Esophagus squamous epithelium (tissue), 5 donors: ENCODE data around the gene ARFGAP3. TPM values are rescaled to one million over a fixed set of nuclear protein-coding genes. Genes with fewer than 3 reads are reported as not detected.

ENCODE experiments used
- DNase-seq: peaks from one replicate; lab custom pipeline; 2025; lab: John Stamatoyannopoulos, UW
- H3K27ac ChIP-seq, 4 donors: fragments of 200-600 bp; sonication (generic); one replicate each; pipeline ENCODE4 v1.5.1; 2016 to 2019; ENCODE audit warnings: mild to moderate bottlenecking in 1 of 4
- H3K27me3 ChIP-seq, 4 donors: fragments of 200-600 bp; sonication (generic); 1 replicate in 3 of 4; 2 replicates in 1 of 4; pipeline versions ENCODE4 v1.5.1 to v1.6.0; 2017 to 2021; ENCODE audit warnings: antibody characterized with exemption in 1 of 4
- H3K36me3 ChIP-seq, 3 donors: fragments of 200-600 bp; sonication (generic); one replicate each; pipeline ENCODE4 v1.5.1; 2016 to 2019
- H3K4me1 ChIP-seq, 3 donors: fragments of 200-600 bp; sonication (generic); one replicate each; pipeline ENCODE4 v1.5.1; 2017 to 2019
- H3K4me3 ChIP-seq, 4 donors: fragments of 200-600 bp; sonication (generic); 1 replicate in 3 of 4; 2 replicates in 1 of 4; pipeline ENCODE4 v1.5.1; 2016 to 2019; ENCODE audit warnings: mild to moderate bottlenecking in 2 of 4, moderate library complexity in 1 of 4
- H3K9me3 ChIP-seq, 3 donors: fragments of 200-600 bp; sonication (generic); one replicate each; pipeline ENCODE4 v1.5.1; 2016 to 2019
- CTCF ChIP-seq, 6 experiments: fragments of 450-650 bp in 4 of 6; fragments of 200-600 bp in 2 of 6; sonication (generic) in 2 of 6; IDR thresholded peaks; one replicate each; pipeline ENCODE4 v1.5.1; 2016 to 2019; ENCODE audit warnings: antibody characterized with exemption in 6 of 6, mild to moderate bottlenecking in 4 of 6, moderate library complexity in 4 of 6
- POLR2A ChIP-seq, 4 donors: fragments of 450-650 bp; IDR thresholded peaks; one replicate each; pipeline ENCODE4 v1.6.1; 2017; ENCODE audit warnings: antibody characterized with exemption in 4 of 4, mild to moderate bottlenecking in 4 of 4, moderate library complexity in 3 of 4
- WGBS, 2 donors: methylation state at CpG; one replicate each; pipeline ENCODE4 v1.1.5; 2018; 5-methylcytosine and 5-hydroxymethylcytosine counted together
- intact Hi-C: fragments of 100-400 bp; cut with DNase I; formaldehyde crosslinking; loops from one replicate; pipeline ENCODE4 v1.15.0; 2022
- total RNA-seq, 4 donors: library from RNA; depleted of rRNA; stranded (reverse); fragments of >200 nt; gene quantifications; one replicate each; pipeline ENCODE4 v1.1.0, GENCODE V29; 2016
- donor health status: DM: yes; HTN: yes; CAD: no.

Gene ARFGAP3
- total RNA-seq, 4 donors from 2014 or later, result 27.3 to 35.1 (median 30.5) TPM

- intact Hi-C loops, result no loop called here
- peak overlapping the region in 1 of 4 donors; percentile 55 for H3K27ac ChIP-seq
- 47 to 58% methylated on average over 3 to 4 of the region's 4 CpGs for WGBS, 2 donors
Observed at GRCh38 chr22:42844756-42845155, 12.3 kb downstream of the ARFGAP3 start.

GRCh38 chr22:42842658-42843370, 14.3 kb downstream of the ARFGAP3 start:
- H3K36me3 ChIP-seq, result peaks cover 0 to 96% (median 13%) of the 10 kb centered on the region in 3 donors
- TF ChIP-seq CTCF (IDR thresholded peaks at IDR 0.05) (no peak), POLR2A (IDR thresholded peaks at IDR 0.05) (no peak)
- H3K9me3 ChIP-seq, result no peaks in the 10 kb centered on the region
- no peak overlapping the region for H3K4me3 ChIP-seq
- no peak for DNase-seq
- H3K4me1 ChIP-seq, result peaks cover 0 to 6% (median 3%) of the 10 kb centered on the region in 3 donors
- no peaks in the 10 kb centered on the region for H3K27me3 ChIP-seq
- no peak overlapping the region for H3K27ac ChIP-seq
- 93 to 96% methylated on average over 12 to 14 of the region's 14 CpGs for WGBS, 2 donors
- intact Hi-C loops, result no loop called here

More at GRCh38 chr22:42844756-42845155, 12.3 kb downstream of the ARFGAP3 start:
- Histone ChIP-seq H3K36me3 (peaks cover 0 to 78% (median 13%) of the 10 kb centered on the region in 3 donors), H3K9me3 (no peaks in the 10 kb centered on the region), H3K4me3 (no peak overlapping the region), H3K4me1 (peaks cover 0 to 6% (median 3%) of the 10 kb centered on the region in 3 donors), H3K27me3 (no peaks in the 10 kb centered on the region)
- no peak for DNase-seq
- no peak for TF ChIP-seq CTCF (IDR thresholded peaks at IDR 0.05)
- TF ChIP-seq POLR2A (IDR thresholded peaks at IDR 0.05), result no peak

GRCh38 chr22:42841444-42841843, 15.6 kb downstream of the ARFGAP3 start:
- Histone ChIP-seq H3K4me1 (peaks cover 0 to 6% (median 3%) of the 10 kb centered on the region in 3 donors), H3K4me3 (no peak overlapping the region), H3K27ac (no peak overlapping the region), H3K27me3 (no peaks in the 10 kb centered on the region), H3K9me3 (no peaks in the 10 kb centered on the region), H3K36me3 (peaks cover 0 to 94% (median 13%) of the 10 kb centered on the region in 3 donors)
- 49 to 57% methylated on average over 3 of the region's 3 CpGs for WGBS, 2 donors
- intact Hi-C loops, result no loop called here
- TF ChIP-seq POLR2A (IDR thresholded peaks at IDR 0.05), result no peak
- no peak for TF ChIP-seq CTCF (IDR thresholded peaks at IDR 0.05)
- no peak for DNase-seq

- DNase-seq, result no peak
- Histone ChIP-seq H3K9me3 (no peaks in the 10 kb centered on the region), H3K27me3 (no peaks in the 10 kb centered on the region), H3K36me3 (peaks cover 0 to 94% (median 13%) of the 10 kb centered on the region in 3 donors), H3K4me1 (no peaks in the 10 kb centered on the region), H3K4me3 (no peak overlapping the region), H3K27ac (no peak overlapping the region)
- no peak for TF ChIP-seq POLR2A (IDR thresholded peaks at IDR 0.05)
- no peak for TF ChIP-seq CTCF (IDR thresholded peaks at IDR 0.05)
- 83 to 87% methylated on average over 4 of the region's 4 CpGs for WGBS, 2 donors
- intact Hi-C loops, result no loop called here
Observed at GRCh38 chr22:42837556-42837955, 19.5 kb downstream of the ARFGAP3 start.

- Histone ChIP-seq H3K9me3 (no peaks in the 10 kb centered on the region), H3K36me3 (peaks cover 0 to 94% (median 12%) of the 10 kb centered on the region in 3 donors), H3K4me1 (no peaks in the 10 kb centered on the region), H3K4me3 (no peak overlapping the region), H3K27me3 (no peaks in the 10 kb centered on the region), H3K27ac (no peak overlapping the region)
- no peak for DNase-seq
- WGBS, 2 donors, result 87 to 94% methylated on average over 4 to 5 of the region's 5 CpGs
- intact Hi-C loops, result no loop called here
- TF ChIP-seq POLR2A (IDR thresholded peaks at IDR 0.05), result no peak
- no peak for TF ChIP-seq CTCF (IDR thresholded peaks at IDR 0.05)
Observed at GRCh38 chr22:42836026-42836425, 21.0 kb downstream of the ARFGAP3 start.
